HCT116 (cell line): Measurements from ENCODE around the gene METTL1. TPM values are rescaled to one million over a fixed set of nuclear protein-coding genes. Genes with fewer than 3 reads are reported as not detected.

Experiments
- ATAC-seq: fragments of 200-7000 bp; cut with Tn5 transposase; 2 replicates; pipeline ENCODE4 v1.9.1; 2020; ENCODE audit warnings: mild to moderate bottlenecking, moderate library complexity
- BruUV-seq: library from RNA; stranded (reverse); fragments of 400-500 nt; replicated peaks from 2 replicates; lab custom pipeline; 2021; lab: Mats Ljungman, UMichigan
- CTCF ChIA-PET: fragments of 300-600 bp; sonication (Branson Sonifier 250); formaldehyde crosslinking; loops from one replicate; lab custom pipeline; 2021; ENCODE audit warnings: antibody characterized with exemption; lab: Charles Lee
- POLR2A ChIA-PET: fragments of 300-600, 350-600 bp; sonication (Branson Sonifier 250); formaldehyde crosslinking; loops from one replicate; lab custom pipeline; 2021; ENCODE audit warnings: antibody characterized with exemption; lab: Charles Lee
- RAD21 ChIA-PET, 2 experiments: fragments of 300-600 bp; sonication (Branson Sonifier 250); formaldehyde crosslinking; loops; one replicate each; lab custom pipeline; 2023; ENCODE audit warnings: low total read pairs in 2 of 2; ENCODE audit not compliant: uncharacterized antibody in 2 of 2, unreplicated experiment in 2 of 2, low non-redundant PET in 1 of 2; lab: Charles Lee
- DNase-seq: peaks from one replicate; pipeline ENCODE4 v3.0.0-alpha.2; 2010; ENCODE audit warnings: low read depth, low spot score
- H2AFZ ChIP-seq: fragments of 200-600 bp; shearing (Covaris generic), sonication (generic); 2 replicates; pipeline ENCODE4 v1.6.1; 2017; ENCODE audit warnings: low read depth, mixed run types, mixed read lengths, antibody characterized with exemption, low read length; ENCODE audit not compliant: poor library complexity, severe bottlenecking
- H3K27ac ChIP-seq: 2 replicates; pipeline ENCODE4 v1.5.1; 2012; ENCODE audit warnings: low read depth, low read length
- H3K27me3 ChIP-seq: fragments of 200-600 bp; sonication (generic); 2 replicates; pipeline ENCODE4 v1.6.1; 2016; ENCODE audit warnings: mixed run types, low read length, mixed read lengths; ENCODE audit not compliant: insufficient read depth
- H3K36me3 ChIP-seq, 2 experiments: fragments of 200-500 bp in 1 of 2; fragments of 200-600 bp in 1 of 2; sonication (Bioruptor generic) in 1 of 2; sonication (generic) in 1 of 2; 2 replicates each; pipeline versions ENCODE4 v1.5.1 to v1.6.1; 2014 to 2016; ENCODE audit warnings: low read length in 2 of 2, inconsistent platforms in 1 of 2, mixed read lengths in 1 of 2, mixed run types in 1 of 2; ENCODE audit not compliant: insufficient read depth in 2 of 2, control insufficient read depth in 1 of 2
- H3K4me1 ChIP-seq, 2 experiments: fragments of 200-600 bp in 1 of 2; sonication (generic) in 1 of 2; 2 replicates each; pipeline versions ENCODE4 v1.5.1 to v1.6.1; 2012 to 2017; ENCODE audit warnings: low read length in 2 of 2, inconsistent platforms in 1 of 2, mild to moderate bottlenecking in 1 of 2, mixed read lengths in 1 of 2, mixed run types in 1 of 2, moderate library complexity in 1 of 2; ENCODE audit not compliant: insufficient read depth in 2 of 2, control insufficient read depth in 1 of 2
- H3K4me2 ChIP-seq: fragments of 200-600 bp; sonication (generic); 2 replicates; pipeline ENCODE4 v1.6.1; 2017; ENCODE audit warnings: mixed run types, low read length, mixed read lengths
- H3K4me3 ChIP-seq, 2 experiments: fragments of 200-600 bp in 1 of 2; sonication (generic) in 1 of 2; replicated peaks in 1 of 2; 2 replicates each; pipeline ENCODE4 v1.5.1; 2011 to 2016; ENCODE audit warnings: low read length in 2 of 2, control low read depth in 1 of 2, low read depth in 1 of 2, mild to moderate bottlenecking in 1 of 2, mixed read lengths in 1 of 2, mixed run types in 1 of 2
- H3K79me2 ChIP-seq: fragments of 200-600 bp; sonication (generic); 2 replicates; pipeline ENCODE4 v1.6.1; 2017; ENCODE audit warnings: mild to moderate bottlenecking, mixed run types, low read length, moderate library complexity, mixed read lengths; ENCODE audit not compliant: insufficient read depth
- H3K9ac ChIP-seq: fragments of 200-600 bp; sonication (generic); 2 replicates; pipeline ENCODE4 v1.6.1; 2016; ENCODE audit warnings: low read length, mixed read lengths
- H3K9me2 ChIP-seq: fragments of 200-600 bp; sonication (generic), shearing (Covaris generic); 2 replicates; pipeline ENCODE4 v1.6.1; 2017; ENCODE audit warnings: mixed run types, mild to moderate bottlenecking, moderate library complexity; ENCODE audit not compliant: insufficient read depth
- H3K9me3 ChIP-seq, 2 experiments: fragments of 200-500 bp in 1 of 2; fragments of 200-600 bp in 1 of 2; sonication (Bioruptor generic) in 1 of 2; sonication (generic) in 1 of 2; 2 replicates each; pipeline ENCODE4 v1.6.1; 2014 to 2017; ENCODE audit warnings: low read length in 2 of 2, mixed read lengths in 2 of 2, inconsistent platforms in 1 of 2, low read depth in 1 of 2, mild to moderate bottlenecking in 1 of 2, mixed run types in 1 of 2, moderate library complexity in 1 of 2; ENCODE audit not compliant: control insufficient read depth in 1 of 2, insufficient read depth in 1 of 2
- H4K20me1 ChIP-seq: fragments of 200-600 bp; sonication (generic), shearing (Covaris generic); 2 replicates; pipeline ENCODE4 v1.6.1; 2017; ENCODE audit warnings: mixed run types, mild to moderate bottlenecking, moderate library complexity; ENCODE audit not compliant: insufficient read depth
- CBX3 ChIP-seq: IDR thresholded peaks from 2 replicates; pipeline ENCODE4 v1.6.1; 2012; ENCODE audit warnings: low read depth
- CEBPB ChIP-seq: IDR thresholded peaks from 2 replicates; pipeline ENCODE4 v1.6.1; 2012; ENCODE audit warnings: low read depth
- EGR1 ChIP-seq: IDR thresholded peaks from 2 replicates; pipeline ENCODE4 v1.6.1; 2012; ENCODE audit warnings: low read depth
- ELF1 ChIP-seq: IDR thresholded peaks from 2 replicates; pipeline ENCODE4 v1.6.1; 2012; ENCODE audit warnings: low read depth, borderline replicate concordance
- EZH2phosphoT487 ChIP-seq: fragments of 200-600 bp; IDR thresholded peaks from 2 replicates; pipeline ENCODE4 v1.6.1; 2018; ENCODE audit warnings: antibody characterized with exemption, borderline replicate concordance
- FOSL1 ChIP-seq: IDR thresholded peaks from 2 replicates; pipeline ENCODE4 v1.6.1; 2012; ENCODE audit warnings: low read depth
- JUND ChIP-seq: IDR thresholded peaks from 2 replicates; pipeline ENCODE4 v1.6.1; 2012
- POLR2A ChIP-seq: IDR thresholded peaks from 2 replicates; pipeline ENCODE4 v1.7.0; 2011; ENCODE audit warnings: borderline replicate concordance; ENCODE audit not compliant: insufficient read depth, insufficient read length; ENCODE audit errors: extremely low read depth
- POLR2AphosphoS5 ChIP-seq: IDR thresholded peaks from 2 replicates; pipeline ENCODE4 v1.6.1; 2011; ENCODE audit warnings: mild to moderate bottlenecking, low read depth, low read length, moderate library complexity
- RAD21 ChIP-seq: IDR thresholded peaks from 2 replicates; pipeline ENCODE4 v1.6.1; 2012; ENCODE audit warnings: low read depth, mild to moderate bottlenecking
- SIN3A ChIP-seq: IDR thresholded peaks from 2 replicates; pipeline ENCODE4 v1.6.1; 2012; ENCODE audit warnings: low read depth
- SP1 ChIP-seq: IDR thresholded peaks from 2 replicates; pipeline ENCODE4 v1.6.1; 2012; ENCODE audit warnings: low read depth
- SRF ChIP-seq: IDR thresholded peaks from 2 replicates; pipeline ENCODE4 v1.6.1; 2012; ENCODE audit warnings: low read depth
- TCF7L2 ChIP-seq: IDR thresholded peaks from 2 replicates; pipeline ENCODE4 v1.7.0; 2011; ENCODE audit warnings: borderline replicate concordance, inconsistent platforms; ENCODE audit not compliant: insufficient read depth, insufficient read length; ENCODE audit errors: extremely low read depth
- ZBTB33 ChIP-seq: IDR thresholded peaks from 2 replicates; pipeline ENCODE4 v1.6.1; 2011; ENCODE audit warnings: mild to moderate bottlenecking, low read length, moderate library complexity; ENCODE audit not compliant: insufficient replicate concordance; ENCODE audit errors: extremely low read depth
- ZNF274 ChIP-seq: fragments of 200-500 bp; sonication (Bioruptor generic); IDR thresholded peaks from 2 replicates; pipeline ENCODE4 v1.6.1; 2014; ENCODE audit warnings: mild to moderate bottlenecking, low read depth, low read length, inconsistent platforms
- intact Hi-C: fragments of 100-400 bp; cut with micrococcal nuclease; formaldehyde crosslinking; loops from 2 replicates; pipeline ENCODE4 v1.10.0; 2022
- total RNA-seq: library from RNA; stranded (reverse); gene quantifications from one replicate; pipeline ENCODE4 v1.2.1, GENCODE V29; 2021; ENCODE audit not compliant: unreplicated experiment
- TF ChIP-seq, protein P1 (sequence below): IDR thresholded peaks from 2 replicates; pipeline ENCODE4 v1.6.1; 2012
- TF ChIP-seq, protein P2 (sequence below), 3 experiments: fragments of 200-600 bp in 1 of 3; sonication (generic) in 1 of 3; IDR thresholded peaks in 2 of 3; conservative IDR thresholded peaks in 1 of 3; 2 replicates each; pipeline ENCODE4 v1.5.1; 2012 to 2017; ENCODE audit warnings: low read depth in 2 of 3, low read length in 2 of 3, antibody characterized with exemption in 1 of 3, borderline replicate concordance in 1 of 3, control low read depth in 1 of 3, mild to moderate bottlenecking in 1 of 3, mixed read lengths in 1 of 3, mixed run types in 1 of 3, moderate library complexity in 1 of 3; ENCODE audit not compliant: insufficient read depth in 1 of 3
- TF ChIP-seq, protein P3 (sequence below): IDR thresholded peaks from 2 replicates; pipeline ENCODE4 v1.6.1; 2012; ENCODE audit warnings: low read depth

Gene METTL1
- total RNA-seq, 1 experiment from 2014 or later: 56.6 TPM

GRCh38 chr12:57813971-57814772, 42.3 kb upstream of the METTL1 start:
- ChIA-PET POLR2A (no interaction called here), CTCF (no interaction called here), RAD21 (no interaction called here)
- no peak overlapping the region for H3K27ac ChIP-seq
- no peak overlapping the region for H3K4me2 ChIP-seq
- no peak overlapping the region for H3K4me3 ChIP-seq
- TF ChIP-seq ZNF274: no peak
- TF ChIP-seq, protein P1, sequence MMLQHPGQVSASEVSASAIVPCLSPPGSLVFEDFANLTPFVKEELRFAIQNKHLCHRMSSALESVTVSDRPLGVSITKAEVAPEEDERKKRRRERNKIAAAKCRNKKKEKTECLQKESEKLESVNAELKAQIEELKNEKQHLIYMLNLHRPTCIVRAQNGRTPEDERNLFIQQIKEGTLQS: no peak
- no peak for TF ChIP-seq TCF7L2
- TF ChIP-seq, protein P2, sequence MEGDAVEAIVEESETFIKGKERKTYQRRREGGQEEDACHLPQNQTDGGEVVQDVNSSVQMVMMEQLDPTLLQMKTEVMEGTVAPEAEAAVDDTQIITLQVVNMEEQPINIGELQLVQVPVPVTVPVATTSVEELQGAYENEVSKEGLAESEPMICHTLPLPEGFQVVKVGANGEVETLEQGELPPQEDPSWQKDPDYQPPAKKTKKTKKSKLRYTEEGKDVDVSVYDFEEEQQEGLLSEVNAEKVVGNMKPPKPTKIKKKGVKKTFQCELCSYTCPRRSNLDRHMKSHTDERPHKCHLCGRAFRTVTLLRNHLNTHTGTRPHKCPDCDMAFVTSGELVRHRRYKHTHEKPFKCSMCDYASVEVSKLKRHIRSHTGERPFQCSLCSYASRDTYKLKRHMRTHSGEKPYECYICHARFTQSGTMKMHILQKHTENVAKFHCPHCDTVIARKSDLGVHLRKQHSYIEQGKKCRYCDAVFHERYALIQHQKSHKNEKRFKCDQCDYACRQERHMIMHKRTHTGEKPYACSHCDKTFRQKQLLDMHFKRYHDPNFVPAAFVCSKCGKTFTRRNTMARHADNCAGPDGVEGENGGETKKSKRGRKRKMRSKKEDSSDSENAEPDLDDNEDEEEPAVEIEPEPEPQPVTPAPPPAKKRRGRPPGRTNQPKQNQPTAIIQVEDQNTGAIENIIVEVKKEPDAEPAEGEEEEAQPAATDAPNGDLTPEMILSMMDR (IDR thresholded peaks at IDR 0.05 in 2 of 3, conservative IDR thresholded peaks at IDR 0.05 in 1 of 3; ENCODE audit: borderline replicate concordance in 1 of 3, insufficient read depth in 1 of 3, low read depth in 2 of 3, low read length in 2 of 3): no peak
- no peak for TF ChIP-seq POLR2AphosphoS5
- TF ChIP-seq SIN3A: no peak
- TF ChIP-seq SP1: no peak
- no peak for TF ChIP-seq FOSL1
- no peak for TF ChIP-seq CBX3
- TF ChIP-seq ZBTB33: no peak
- TF ChIP-seq ELF1: no peak
- TF ChIP-seq JUND: no peak
- TF ChIP-seq SRF: no peak
- TF ChIP-seq POLR2A: no peak
- TF ChIP-seq, protein P3, sequence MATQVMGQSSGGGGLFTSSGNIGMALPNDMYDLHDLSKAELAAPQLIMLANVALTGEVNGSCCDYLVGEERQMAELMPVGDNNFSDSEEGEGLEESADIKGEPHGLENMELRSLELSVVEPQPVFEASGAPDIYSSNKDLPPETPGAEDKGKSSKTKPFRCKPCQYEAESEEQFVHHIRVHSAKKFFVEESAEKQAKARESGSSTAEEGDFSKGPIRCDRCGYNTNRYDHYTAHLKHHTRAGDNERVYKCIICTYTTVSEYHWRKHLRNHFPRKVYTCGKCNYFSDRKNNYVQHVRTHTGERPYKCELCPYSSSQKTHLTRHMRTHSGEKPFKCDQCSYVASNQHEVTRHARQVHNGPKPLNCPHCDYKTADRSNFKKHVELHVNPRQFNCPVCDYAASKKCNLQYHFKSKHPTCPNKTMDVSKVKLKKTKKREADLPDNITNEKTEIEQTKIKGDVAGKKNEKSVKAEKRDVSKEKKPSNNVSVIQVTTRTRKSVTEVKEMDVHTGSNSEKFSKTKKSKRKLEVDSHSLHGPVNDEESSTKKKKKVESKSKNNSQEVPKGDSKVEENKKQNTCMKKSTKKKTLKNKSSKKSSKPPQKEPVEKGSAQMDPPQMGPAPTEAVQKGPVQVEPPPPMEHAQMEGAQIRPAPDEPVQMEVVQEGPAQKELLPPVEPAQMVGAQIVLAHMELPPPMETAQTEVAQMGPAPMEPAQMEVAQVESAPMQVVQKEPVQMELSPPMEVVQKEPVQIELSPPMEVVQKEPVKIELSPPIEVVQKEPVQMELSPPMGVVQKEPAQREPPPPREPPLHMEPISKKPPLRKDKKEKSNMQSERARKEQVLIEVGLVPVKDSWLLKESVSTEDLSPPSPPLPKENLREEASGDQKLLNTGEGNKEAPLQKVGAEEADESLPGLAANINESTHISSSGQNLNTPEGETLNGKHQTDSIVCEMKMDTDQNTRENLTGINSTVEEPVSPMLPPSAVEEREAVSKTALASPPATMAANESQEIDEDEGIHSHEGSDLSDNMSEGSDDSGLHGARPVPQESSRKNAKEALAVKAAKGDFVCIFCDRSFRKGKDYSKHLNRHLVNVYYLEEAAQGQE: no peak
- TF ChIP-seq RAD21: no peak
- TF ChIP-seq CEBPB: no peak
- TF ChIP-seq EGR1: no peak
- TF ChIP-seq EZH2phosphoT487: no peak
- H3K27me3 ChIP-seq: no peaks in the 10 kb centered on the region
- intact Hi-C loops: no loop called here
- no peaks in the 10 kb centered on the region for H3K9me3 ChIP-seq
- H3K36me3 ChIP-seq: no peaks in the 10 kb centered on the region
- BruUV-seq: no TSS peak
- H3K9me2 ChIP-seq: no peaks in the 10 kb centered on the region
- no peak overlapping the region for H2AFZ ChIP-seq
- peaks cover 0 to 13% of the 10 kb centered on the region in 2 experiments; a peak in 2 of 4 replicates for H3K4me1 ChIP-seq
- no peaks in the 10 kb centered on the region for H3K79me2 ChIP-seq
- no peak overlapping the region for H3K9ac ChIP-seq
- ATAC-seq (no peak), DNase-seq (no peak)
- H4K20me1 ChIP-seq: no peaks in the 10 kb centered on the region
